SK-N-SH treated with all-trans-retinoic acid at 6 μM for 48 hours (cell line): Measurements from ENCODE around the gene OR2W3.

Source experiments
- ATAC-seq: fragments of 200-7000 bp; cut with Tn5 transposase; 3 replicates; pipeline ENCODE4 v1.9.1; 2020; ENCODE audit warnings: mild to moderate bottlenecking, moderate library complexity
- ARNTL ChIP-seq: fragments of 450-650 bp; formaldehyde crosslinking; IDR thresholded peaks from 2 replicates; pipeline ENCODE4 v1.5.0; 2020; ENCODE audit warnings: low read depth, mild to moderate bottlenecking, moderate library complexity, borderline replicate concordance
- BACH2 ChIP-seq: fragments of 250-450 bp; sonication (Bioruptor Pico); IDR thresholded peaks from 2 replicates; pipeline ENCODE4 v1.9.0; 2021; ENCODE audit warnings: mild to moderate bottlenecking, borderline replicate concordance
- CSDC2 ChIP-seq: fragments of 250-450 bp; sonication (Bioruptor Pico); IDR thresholded peaks from 2 replicates; pipeline ENCODE4 v1.5.0; 2020; ENCODE audit warnings: mild to moderate bottlenecking, moderate library complexity
- GLIS3 ChIP-seq: fragments of 250-450 bp; sonication (Bioruptor Pico); IDR thresholded peaks from 2 replicates; pipeline ENCODE4 v1.5.0; 2020; ENCODE audit warnings: mild to moderate bottlenecking, moderate library complexity
- PPARA ChIP-seq: fragments of 250-450 bp; sonication (Bioruptor Pico); IDR thresholded peaks from 2 replicates; pipeline ENCODE4 v1.5.0; 2020; ENCODE audit warnings: mild to moderate bottlenecking, borderline replicate concordance
- RARB ChIP-seq: fragments of 250-450 bp; sonication (Bioruptor Pico); IDR thresholded peaks from 2 replicates; pipeline ENCODE4 v1.8.0; 2021; ENCODE audit warnings: mild to moderate bottlenecking, moderate library complexity
- TCF4 ChIP-seq: fragments of 250-450 bp; sonication (Bioruptor Pico); IDR thresholded peaks from 2 replicates; pipeline ENCODE4 v1.8.0; 2021; ENCODE audit warnings: mild to moderate bottlenecking, moderate library complexity, borderline replicate concordance
- TOX ChIP-seq: fragments of 250-450 bp; sonication (Bioruptor Pico); IDR thresholded peaks from 2 replicates; pipeline ENCODE4 v1.8.0; 2021; ENCODE audit warnings: mild to moderate bottlenecking, moderate library complexity, borderline replicate concordance
- ZFP3 ChIP-seq: fragments of 250-450 bp; sonication (Bioruptor Pico); IDR thresholded peaks from 2 replicates; pipeline ENCODE4 v1.5.0; 2020; ENCODE audit warnings: mild to moderate bottlenecking, moderate library complexity
- ZFP30 ChIP-seq: fragments of 450-650 bp; formaldehyde crosslinking; IDR thresholded peaks from 2 replicates; pipeline ENCODE4 v1.5.0; 2022; ENCODE audit warnings: mild to moderate bottlenecking, moderate library complexity
- ZNF70 ChIP-seq: fragments of 450-650 bp; formaldehyde crosslinking; IDR thresholded peaks from 2 replicates; pipeline ENCODE4 v1.5.0; 2020; ENCODE audit warnings: mild to moderate bottlenecking, moderate library complexity
- TF ChIP-seq, protein P1 (sequence below): fragments of 250-450 bp; sonication (Bioruptor Pico); IDR thresholded peaks from 2 replicates; pipeline ENCODE4 v1.5.0; 2020; ENCODE audit warnings: mild to moderate bottlenecking, moderate library complexity
- TF ChIP-seq, protein P2 (sequence below): fragments of 250-450 bp; sonication (Bioruptor Pico); IDR thresholded peaks from 2 replicates; pipeline ENCODE4 v1.8.0; 2021; ENCODE audit warnings: low read depth, mild to moderate bottlenecking, moderate library complexity, borderline replicate concordance
- TF ChIP-seq, protein P3 (sequence below): fragments of 250-450 bp; sonication (Bioruptor Pico); IDR thresholded peaks from 2 replicates; pipeline ENCODE4 v1.8.0; 2020; ENCODE audit warnings: mild to moderate bottlenecking, moderate library complexity, borderline replicate concordance
- TF ChIP-seq, protein P4 (sequence below): fragments of 250-450 bp; sonication (Bioruptor Pico); IDR thresholded peaks from 2 replicates; pipeline ENCODE4 v1.5.1; 2021; ENCODE audit warnings: mild to moderate bottlenecking, moderate library complexity

Gene OR2W3

DNA sequence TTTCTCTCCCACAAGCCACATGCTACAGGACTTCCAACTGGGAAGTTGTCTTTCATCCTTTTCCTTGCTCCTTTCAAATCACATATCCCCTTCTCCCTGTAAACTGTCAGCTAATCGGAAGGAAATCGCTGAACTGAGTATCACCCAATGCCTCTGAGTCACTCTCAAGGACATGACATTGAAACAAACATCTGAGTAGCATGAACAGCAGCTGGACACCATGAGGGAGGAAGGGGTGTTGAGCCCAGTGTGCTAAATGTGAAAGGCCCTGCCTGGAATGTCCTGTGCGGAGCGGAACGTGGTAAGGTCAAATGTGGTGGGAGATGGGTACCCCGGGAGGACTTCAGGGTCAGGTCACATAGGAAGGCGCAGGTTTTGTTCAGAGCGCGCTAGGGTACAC lies 29.5 kb downstream of the OR2W3 start, which contains the start of gene OR2AJ1 (continued):
- TF ChIP-seq, protein P1, sequence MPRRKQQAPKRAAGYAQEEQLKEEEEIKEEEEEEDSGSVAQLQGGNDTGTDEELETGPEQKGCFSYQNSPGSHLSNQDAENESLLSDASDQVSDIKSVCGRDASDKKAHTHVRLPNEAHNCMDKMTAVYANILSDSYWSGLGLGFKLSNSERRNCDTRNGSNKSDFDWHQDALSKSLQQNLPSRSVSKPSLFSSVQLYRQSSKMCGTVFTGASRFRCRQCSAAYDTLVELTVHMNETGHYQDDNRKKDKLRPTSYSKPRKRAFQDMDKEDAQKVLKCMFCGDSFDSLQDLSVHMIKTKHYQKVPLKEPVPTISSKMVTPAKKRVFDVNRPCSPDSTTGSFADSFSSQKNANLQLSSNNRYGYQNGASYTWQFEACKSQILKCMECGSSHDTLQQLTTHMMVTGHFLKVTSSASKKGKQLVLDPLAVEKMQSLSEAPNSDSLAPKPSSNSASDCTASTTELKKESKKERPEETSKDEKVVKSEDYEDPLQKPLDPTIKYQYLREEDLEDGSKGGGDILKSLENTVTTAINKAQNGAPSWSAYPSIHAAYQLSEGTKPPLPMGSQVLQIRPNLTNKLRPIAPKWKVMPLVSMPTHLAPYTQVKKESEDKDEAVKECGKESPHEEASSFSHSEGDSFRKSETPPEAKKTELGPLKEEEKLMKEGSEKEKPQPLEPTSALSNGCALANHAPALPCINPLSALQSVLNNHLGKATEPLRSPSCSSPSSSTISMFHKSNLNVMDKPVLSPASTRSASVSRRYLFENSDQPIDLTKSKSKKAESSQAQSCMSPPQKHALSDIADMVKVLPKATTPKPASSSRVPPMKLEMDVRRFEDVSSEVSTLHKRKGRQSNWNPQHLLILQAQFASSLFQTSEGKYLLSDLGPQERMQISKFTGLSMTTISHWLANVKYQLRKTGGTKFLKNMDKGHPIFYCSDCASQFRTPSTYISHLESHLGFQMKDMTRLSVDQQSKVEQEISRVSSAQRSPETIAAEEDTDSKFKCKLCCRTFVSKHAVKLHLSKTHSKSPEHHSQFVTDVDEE (CRISPR knock-in tag): no peak
- no peak for TF ChIP-seq PPARA (CRISPR knock-in tag)

DNA sequence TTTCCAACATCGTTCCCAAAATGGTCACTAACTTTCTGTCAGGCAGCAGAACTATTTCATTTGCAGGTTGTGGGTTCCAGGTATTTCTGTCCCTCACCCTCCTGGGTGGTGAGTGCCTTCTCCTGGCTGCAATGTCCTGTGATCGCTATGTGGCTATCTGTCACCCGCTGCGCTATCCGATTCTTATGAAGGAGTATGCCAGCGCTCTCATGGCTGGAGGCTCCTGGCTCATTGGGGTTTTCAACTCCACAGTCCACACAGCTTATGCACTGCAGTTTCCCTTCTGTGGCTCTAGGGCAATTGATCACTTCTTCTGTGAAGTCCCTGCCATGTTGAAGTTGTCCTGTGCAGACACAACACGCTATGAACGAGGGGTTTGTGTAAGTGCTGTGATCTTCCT lies 38.6 kb downstream of the OR2W3 start:
- no peak for ATAC-seq
- no peak for TF ChIP-seq BACH2 (CRISPR knock-in tag)
- no peak for TF ChIP-seq TOX (CRISPR knock-in tag)
- no peak for TF ChIP-seq CSDC2 (CRISPR knock-in tag)
- TF ChIP-seq, all 23 proteins: peak for 0

DNA sequence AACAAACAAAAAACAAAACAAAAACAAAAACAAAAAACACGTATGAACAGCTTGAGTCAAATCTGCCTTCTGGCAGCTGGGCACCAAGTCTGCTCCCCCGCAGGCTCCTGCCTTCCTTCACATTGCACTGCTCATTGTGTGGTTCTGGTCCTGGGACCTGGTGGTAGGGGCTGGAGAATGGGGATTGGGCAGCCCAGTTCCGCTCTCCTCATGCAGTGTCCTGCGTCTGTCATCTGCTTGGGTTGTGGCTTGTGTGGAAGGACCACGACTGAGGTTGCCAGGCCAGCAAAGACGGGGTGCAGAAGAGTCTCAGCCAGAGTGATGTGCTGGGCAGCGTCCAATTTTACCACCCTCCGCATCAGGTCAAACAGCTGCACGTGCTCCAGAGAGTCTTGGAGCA lies 40.4 kb downstream of the OR2W3 start:
- TF ChIP-seq, protein P2, sequence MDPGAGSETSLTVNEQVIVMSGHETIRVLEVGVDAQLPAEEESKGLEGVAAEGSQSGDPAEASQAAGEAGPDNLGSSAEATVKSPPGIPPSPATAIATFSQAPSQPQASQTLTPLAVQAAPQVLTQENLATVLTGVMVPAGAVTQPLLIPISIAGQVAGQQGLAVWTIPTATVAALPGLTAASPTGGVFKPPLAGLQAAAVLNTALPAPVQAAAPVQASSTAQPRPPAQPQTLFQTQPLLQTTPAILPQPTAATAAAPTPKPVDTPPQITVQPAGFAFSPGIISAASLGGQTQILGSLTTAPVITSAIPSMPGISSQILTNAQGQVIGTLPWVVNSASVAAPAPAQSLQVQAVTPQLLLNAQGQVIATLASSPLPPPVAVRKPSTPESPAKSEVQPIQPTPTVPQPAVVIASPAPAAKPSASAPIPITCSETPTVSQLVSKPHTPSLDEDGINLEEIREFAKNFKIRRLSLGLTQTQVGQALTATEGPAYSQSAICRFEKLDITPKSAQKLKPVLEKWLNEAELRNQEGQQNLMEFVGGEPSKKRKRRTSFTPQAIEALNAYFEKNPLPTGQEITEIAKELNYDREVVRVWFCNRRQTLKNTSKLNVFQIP (CRISPR knock-in tag): no peak
- TF ChIP-seq, protein P3, sequence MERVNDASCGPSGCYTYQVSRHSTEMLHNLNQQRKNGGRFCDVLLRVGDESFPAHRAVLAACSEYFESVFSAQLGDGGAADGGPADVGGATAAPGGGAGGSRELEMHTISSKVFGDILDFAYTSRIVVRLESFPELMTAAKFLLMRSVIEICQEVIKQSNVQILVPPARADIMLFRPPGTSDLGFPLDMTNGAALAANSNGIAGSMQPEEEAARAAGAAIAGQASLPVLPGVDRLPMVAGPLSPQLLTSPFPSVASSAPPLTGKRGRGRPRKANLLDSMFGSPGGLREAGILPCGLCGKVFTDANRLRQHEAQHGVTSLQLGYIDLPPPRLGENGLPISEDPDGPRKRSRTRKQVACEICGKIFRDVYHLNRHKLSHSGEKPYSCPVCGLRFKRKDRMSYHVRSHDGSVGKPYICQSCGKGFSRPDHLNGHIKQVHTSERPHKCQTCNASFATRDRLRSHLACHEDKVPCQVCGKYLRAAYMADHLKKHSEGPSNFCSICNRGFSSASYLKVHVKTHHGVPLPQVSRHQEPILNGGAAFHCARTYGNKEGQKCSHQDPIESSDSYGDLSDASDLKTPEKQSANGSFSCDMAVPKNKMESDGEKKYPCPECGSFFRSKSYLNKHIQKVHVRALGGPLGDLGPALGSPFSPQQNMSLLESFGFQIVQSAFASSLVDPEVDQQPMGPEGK (CRISPR knock-in tag): no peak
- TF ChIP-seq ZFP3 (no peak), ZFP30 (CRISPR knock-in tag) (no peak), TCF4 (CRISPR knock-in tag) (no peak)
- TF ChIP-seq, all 23 proteins: peak for 0
- no peak for ATAC-seq

DNA sequence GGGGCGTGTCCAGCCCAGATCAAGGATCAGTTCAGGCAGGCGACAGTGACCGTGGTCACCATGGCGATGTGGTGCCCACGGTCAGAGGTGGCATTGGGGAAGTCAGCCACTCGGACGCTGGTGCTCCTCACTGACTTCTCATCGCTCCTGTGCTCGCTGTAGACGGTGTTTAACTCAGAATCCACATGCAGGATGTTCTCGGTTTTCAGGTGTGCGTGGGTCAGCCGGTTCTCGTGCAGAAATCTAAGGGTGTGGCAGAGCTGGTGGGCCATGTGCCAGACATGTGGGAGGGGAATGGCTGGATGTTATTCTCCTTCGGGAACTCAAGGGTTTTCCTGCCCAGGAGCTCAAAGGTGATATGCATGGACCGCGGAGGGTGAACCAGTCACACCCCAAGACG lies 41.0 kb downstream of the OR2W3 start:
- ATAC-seq: no peak
- TF ChIP-seq GLIS3 (CRISPR knock-in tag): no peak
- no peak for TF ChIP-seq ZNF70 (CRISPR knock-in tag)
- TF ChIP-seq BACH2 (CRISPR knock-in tag): no peak
- no peak for TF ChIP-seq PPARA (CRISPR knock-in tag)
- TF ChIP-seq ARNTL: no peak
- TF ChIP-seq, protein P2 (CRISPR knock-in tag): no peak
- TF ChIP-seq RARB (CRISPR knock-in tag): no peak
- TF ChIP-seq TOX (CRISPR knock-in tag): no peak
- TF ChIP-seq ZFP3: no peak
- TF ChIP-seq, protein P4, sequence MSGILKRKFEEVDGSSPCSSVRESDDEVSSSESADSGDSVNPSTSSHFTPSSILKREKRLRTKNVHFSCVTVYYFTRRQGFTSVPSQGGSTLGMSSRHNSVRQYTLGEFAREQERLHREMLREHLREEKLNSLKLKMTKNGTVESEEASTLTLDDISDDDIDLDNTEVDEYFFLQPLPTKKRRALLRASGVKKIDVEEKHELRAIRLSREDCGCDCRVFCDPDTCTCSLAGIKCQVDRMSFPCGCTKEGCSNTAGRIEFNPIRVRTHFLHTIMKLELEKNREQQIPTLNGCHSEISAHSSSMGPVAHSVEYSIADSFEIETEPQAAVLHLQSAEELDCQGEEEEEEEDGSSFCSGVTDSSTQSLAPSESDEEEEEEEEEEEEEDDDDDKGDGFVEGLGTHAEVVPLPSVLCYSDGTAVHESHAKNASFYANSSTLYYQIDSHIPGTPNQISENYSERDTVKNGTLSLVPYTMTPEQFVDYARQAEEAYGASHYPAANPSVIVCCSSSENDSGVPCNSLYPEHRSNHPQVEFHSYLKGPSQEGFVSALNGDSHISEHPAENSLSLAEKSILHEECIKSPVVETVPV (CRISPR knock-in tag): no peak
- no peak for TF ChIP-seq CSDC2 (CRISPR knock-in tag)

DNA sequence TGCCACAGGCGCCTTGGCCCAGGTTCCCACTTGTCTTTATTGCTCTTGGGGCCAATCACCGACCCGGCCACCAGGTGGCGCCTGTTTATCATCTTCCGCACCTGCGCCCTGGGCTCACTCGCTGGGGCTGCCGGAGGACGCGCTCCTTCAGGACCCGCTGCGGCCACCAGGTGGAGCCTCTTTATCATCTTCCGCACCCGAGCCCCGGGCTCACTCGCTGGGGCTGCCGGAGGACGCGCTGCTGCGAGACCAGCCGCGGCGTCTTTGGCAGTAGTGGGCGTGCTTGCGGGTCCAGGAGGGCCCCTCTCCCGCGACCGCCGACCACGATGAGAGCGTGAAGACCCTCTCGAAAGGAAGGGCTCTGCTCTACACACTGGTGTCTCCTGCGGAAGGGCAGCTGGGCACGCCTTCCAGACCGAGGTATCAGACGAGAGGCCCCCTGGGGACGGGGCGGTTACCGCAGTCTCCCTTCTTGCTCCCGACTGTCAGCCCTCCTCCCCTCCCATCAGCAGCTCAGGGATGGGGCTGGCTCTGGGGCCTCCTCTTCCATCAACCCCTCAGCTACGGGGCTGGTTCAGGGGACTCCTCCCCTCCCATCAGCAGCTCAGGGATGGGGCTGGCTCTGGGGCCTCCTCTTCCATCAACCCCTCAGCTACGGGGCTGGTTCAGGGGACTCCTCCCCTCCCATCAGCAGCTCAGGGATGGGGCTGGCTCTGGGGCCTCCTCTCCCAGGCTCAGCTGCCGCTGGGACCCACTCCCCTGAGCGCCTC lies 41.8 kb downstream of the OR2W3 start:
- peak; percentile 99 for ATAC-seq
